Stimulated activated effector memory CD8-positive, alpha-beta T cell treated with anti-CD3 and anti-CD28 coated beads, Interleukin-12 subunit alpha, Interleukin-12 subunit beta, amount 100 ng/mL, for 72 hours (primary cell): ENCODE results near the gene MIA.
"Not testable (repeated sequence)": the region's sequence is repeated elsewhere in the genome, so short reads cannot be mapped to it uniquely, and the experiment has no call there.

Experiments
- ATAC-seq: fragments of 150-1000 bp; cut with Tn5 transposase; 2 replicates; pipeline ENCODE4 v1.10.0; 2021
- DNase-seq, 2 donors: peaks; one replicate each; pipeline ENCODE4 v3.0.0; 2021 to 2022; ENCODE audit warnings: low spot score in 2 of 2
- H3K27ac Mint-ChIP-seq: one replicate; pipeline ENCODE4 v1.8.0; 2022; ENCODE audit warnings: mild to moderate bottlenecking, mixed read lengths
- H3K36me3 Mint-ChIP-seq: one replicate; pipeline ENCODE4 v1.8.0; 2022; ENCODE audit warnings: mild to moderate bottlenecking, mixed read lengths
- H3K4me1 Mint-ChIP-seq: one replicate; pipeline ENCODE4 v1.8.0; 2022; ENCODE audit warnings: mixed read lengths
- H3K4me3 Mint-ChIP-seq: one replicate; pipeline ENCODE4 v1.8.0; 2022; ENCODE audit warnings: mild to moderate bottlenecking, mixed read lengths
- H3K9me3 Mint-ChIP-seq: one replicate; pipeline ENCODE4 v1.8.0; 2022; ENCODE audit warnings: mixed read lengths

Gene MIA

GRCh38 chr19:40763526-40763925 lies 11.8 kb upstream of the MIA start:
- no peak for DNase-seq
- Mint-ChIP-seq H3K9me3 (no peaks in the 10 kb centered on the region), H3K4me1 (peaks cover 58% of the 10 kb centered on the region), H3K4me3 (peak overlapping the region; percentile 29), H3K27ac (peak overlapping the region; percentile 58), H3K36me3 (peaks cover 100% of the 10 kb centered on the region)
- no peak for ATAC-seq

GRCh38 chr19:40763963-40764362 lies 11.4 kb upstream of the MIA start:
- Mint-ChIP-seq H3K4me1 (peaks cover 57% of the 10 kb centered on the region), H3K27ac (peak overlapping the region; percentile 58), H3K4me3 (peak overlapping the region; percentile 29), H3K36me3 (peaks cover 100% of the 10 kb centered on the region), H3K9me3 (no peaks in the 10 kb centered on the region)
- ATAC-seq (peak; percentile 89), DNase-seq (no peak)

- ATAC-seq, DNase-seq, H3K4me3 Mint-ChIP-seq, H3K9me3 Mint-ChIP-seq: not testable (repeated sequence)
- Mint-ChIP-seq H3K27ac (peak overlapping the region; percentile 14), H3K4me1 (peaks cover 50% of the 10 kb centered on the region), H3K36me3 (peaks cover 92% of the 10 kb centered on the region)
Measured at GRCh38 chr19:40766385-40766784, 8.9 kb upstream of the MIA start.

- ATAC-seq, result no peak
- H3K27ac Mint-ChIP-seq, result peak overlapping the region; percentile 82
- H3K36me3 Mint-ChIP-seq, result peaks cover 72% of the 10 kb centered on the region
- no peaks in the 10 kb centered on the region for H3K9me3 Mint-ChIP-seq
- no peak for DNase-seq
- no peak overlapping the region for H3K4me3 Mint-ChIP-seq
- peaks cover 27% of the 10 kb centered on the region for H3K4me1 Mint-ChIP-seq
Measured at GRCh38 chr19:40768869-40769268, 6.5 kb upstream of the MIA start.

- not testable (repeated sequence) for H3K9me3 Mint-ChIP-seq, H3K4me3 Mint-ChIP-seq, DNase-seq, ATAC-seq
- Mint-ChIP-seq H3K36me3 (peaks cover 48% of the 10 kb centered on the region), H3K4me1 (peaks cover 13% of the 10 kb centered on the region), H3K27ac (peak overlapping the region; percentile 8)
Measured at GRCh38 chr19:40771101-40771862, 4.0 kb upstream of the MIA start.

GRCh38 chr19:40775632-40776022 lies 306 bp downstream of the MIA start:
- ATAC-seq (no peak), DNase-seq (no peak)
- no peak overlapping the region for H3K4me3 Mint-ChIP-seq
- H3K4me1 Mint-ChIP-seq, result peaks cover 43% of the 10 kb centered on the region
- H3K27ac Mint-ChIP-seq, result no peak overlapping the region
- peaks cover 33% of the 10 kb centered on the region for H3K36me3 Mint-ChIP-seq
- H3K9me3 Mint-ChIP-seq, result no peaks in the 10 kb centered on the region

- Mint-ChIP-seq H3K4me1 (peaks cover 45% of the 10 kb centered on the region), H3K4me3 (peak overlapping the region; percentile 95)
Measured at GRCh38 chr19:40776364-40776763, 1.0 kb downstream of the MIA start.

GRCh38 chr19:40776932-40777644 lies 1.8 kb downstream of the MIA start:
- H3K4me1 Mint-ChIP-seq, result peaks cover 50% of the 10 kb centered on the region
- peaks cover 45% of the 10 kb centered on the region for H3K36me3 Mint-ChIP-seq
- no peaks in the 10 kb centered on the region for H3K9me3 Mint-ChIP-seq
- peak overlapping the region; percentile 95 for H3K4me3 Mint-ChIP-seq
- peak overlapping the region; percentile 95 for H3K27ac Mint-ChIP-seq
- DNase-seq (peak; percentile 72 to 93), ATAC-seq (peak; percentile 82)

More at GRCh38 chr19:40776364-40776763, 1.0 kb downstream of the MIA start:
- peaks cover 41% of the 10 kb centered on the region for H3K36me3 Mint-ChIP-seq
- DNase-seq (no peak), ATAC-seq (no peak)
- H3K27ac Mint-ChIP-seq, result peak overlapping the region; percentile 95
- no peaks in the 10 kb centered on the region for H3K9me3 Mint-ChIP-seq

GRCh38 chr19:40777645-40777936 lies 2.3 kb downstream of the MIA start:
- peaks cover 54% of the 10 kb centered on the region for H3K4me1 Mint-ChIP-seq

GRCh38 chr19:40777937-40778705 lies 2.8 kb downstream of the MIA start, which contains the start of gene RAB4B:
Gene RAB4B (plus strand): TSS chr19:40778247. CDS start chr19:40778376, 129 bp downstream.
- Mint-ChIP-seq H3K27ac (peak within 1 kb of the TSS; percentile 95), H3K4me1 (peaks cover 54% of the 10 kb centered on the region), H3K4me3 (peak within 1 kb of the TSS; percentile 95), H3K36me3 (peaks cover 54% of the 10 kb centered on the region), H3K9me3 (no peaks in the 10 kb centered on the region)
- peak; percentile 87 for ATAC-seq
- DNase-seq, result peak; percentile 96 to 100

More at GRCh38 chr19:40777645-40777936, 2.3 kb downstream of the MIA start:
- Mint-ChIP-seq H3K36me3 (peaks cover 48% of the 10 kb centered on the region), H3K9me3 (no peaks in the 10 kb centered on the region), H3K27ac (peak overlapping the region; percentile 95), H3K4me3 (peak overlapping the region; percentile 95)
- DNase-seq (no peak), ATAC-seq (no peak)

- H3K36me3 Mint-ChIP-seq, result peaks cover 60% of the 10 kb centered on the region
- DNase-seq (no peak), ATAC-seq (no peak)
- H3K9me3 Mint-ChIP-seq, result no peaks in the 10 kb centered on the region
- peak overlapping the region; percentile 95 for H3K27ac Mint-ChIP-seq
- H3K4me1 Mint-ChIP-seq, result peaks cover 54% of the 10 kb centered on the region
- H3K4me3 Mint-ChIP-seq, result peak overlapping the region; percentile 95
Measured at GRCh38 chr19:40778706-40779284, 3.5 kb downstream of the MIA start.

- Mint-ChIP-seq H3K4me1 (peaks cover 58% of the 10 kb centered on the region), H3K9me3 (no peaks in the 10 kb centered on the region), H3K27ac (peak overlapping the region; percentile 95), H3K36me3 (peaks cover 64% of the 10 kb centered on the region), H3K4me3 (peak overlapping the region; percentile 95)
- DNase-seq (no peak), ATAC-seq (no peak)
Measured at GRCh38 chr19:40780582-40780981, 5.3 kb downstream of the MIA start.

GRCh38 chr19:40781140-40781539 lies 5.8 kb downstream of the MIA start:
- DNase-seq (no peak), ATAC-seq (no peak)
- no peak overlapping the region for H3K4me3 Mint-ChIP-seq
- no peaks in the 10 kb centered on the region for H3K9me3 Mint-ChIP-seq
- peaks cover 64% of the 10 kb centered on the region for H3K36me3 Mint-ChIP-seq
- H3K27ac Mint-ChIP-seq, result peak overlapping the region; percentile 95
- peaks cover 60% of the 10 kb centered on the region for H3K4me1 Mint-ChIP-seq

- Mint-ChIP-seq H3K27ac (peak overlapping the region; percentile 3), H3K9me3 (no peaks in the 10 kb centered on the region), H3K4me3 (no peak overlapping the region), H3K4me1 (peaks cover 47% of the 10 kb centered on the region), H3K36me3 (peaks cover 61% of the 10 kb centered on the region)
- ATAC-seq (no peak), DNase-seq (no peak)
Measured at GRCh38 chr19:40783711-40784110, 8.4 kb downstream of the MIA start.

- not testable (repeated sequence) for ATAC-seq, H3K9me3 Mint-ChIP-seq, DNase-seq, H3K27ac Mint-ChIP-seq, H3K4me3 Mint-ChIP-seq
- Mint-ChIP-seq H3K4me1 (peaks cover 43% of the 10 kb centered on the region), H3K36me3 (peaks cover 64% of the 10 kb centered on the region)
Measured at GRCh38 chr19:40784146-40784545, 8.8 kb downstream of the MIA start.
